ENCODE results near the gene SLC29A1.
"Not testable (repeated sequence)": the region's sequence is repeated elsewhere in the genome, so short reads cannot be mapped to it uniquely, and the experiment has no call there.

The SLC29A1 gene

DNA sequence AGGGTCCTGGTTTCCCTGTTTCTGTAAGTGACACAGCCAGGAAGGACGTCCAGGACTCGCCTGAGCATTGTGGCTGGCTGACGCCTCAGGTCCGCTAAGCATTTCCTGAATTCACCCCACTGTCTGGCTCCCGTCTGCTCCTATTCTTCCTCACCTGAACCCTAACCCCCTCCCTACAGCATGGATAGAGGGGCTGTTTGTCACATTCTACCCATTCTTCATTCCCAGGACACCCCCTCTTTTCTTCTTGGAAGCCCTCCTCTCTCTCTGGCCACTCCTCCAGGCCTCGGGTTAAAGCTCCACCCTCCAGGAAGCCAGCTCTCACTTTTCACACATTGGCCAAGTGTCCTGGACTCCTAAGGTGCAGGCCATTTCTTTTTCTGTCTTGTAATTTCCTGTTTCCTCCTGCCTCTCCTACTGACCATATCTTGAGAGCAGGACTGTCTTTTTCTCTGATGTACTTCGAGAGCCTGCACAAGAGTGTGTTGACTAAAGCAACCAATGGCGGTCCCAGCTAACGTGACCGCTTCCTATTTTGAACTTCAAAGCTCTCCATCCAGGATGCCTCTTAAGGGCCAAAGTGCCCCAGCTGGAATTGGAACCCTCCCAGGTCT lies 30.9 kb upstream of the SLC29A1 start:
- in situ Hi-C loops (cut with HindIII; ENCODE audit: low sequenced_read_pairs) = no loop called here

DNA sequence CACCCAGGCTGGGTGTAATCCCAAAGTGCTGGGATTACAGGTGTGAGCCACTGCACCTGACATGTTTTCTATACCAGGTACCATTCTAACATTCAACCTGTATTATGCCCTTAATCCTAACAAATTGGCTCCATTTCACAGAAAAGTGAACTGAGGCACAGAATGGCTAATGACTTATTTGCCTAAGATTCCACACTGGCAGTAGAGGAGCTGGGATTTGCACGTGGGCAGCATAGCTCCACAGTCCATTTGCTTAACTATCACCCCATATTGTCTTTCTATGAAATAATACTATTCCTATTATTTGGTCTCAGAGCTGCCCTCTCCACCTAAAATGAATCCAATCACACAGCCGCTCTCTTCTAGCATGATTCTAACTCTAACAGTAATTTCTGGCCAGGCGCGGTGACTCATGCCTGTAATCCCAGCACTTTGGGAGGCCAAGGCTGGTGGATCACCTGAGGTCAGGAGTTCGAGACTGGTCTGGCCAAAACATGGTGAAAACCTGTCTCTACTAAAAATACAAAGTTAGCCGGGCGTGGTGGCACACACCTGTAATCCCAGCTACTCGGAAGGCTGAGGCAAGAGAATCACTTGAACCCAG lies 30.0 kb upstream of the SLC29A1 start:
- in situ Hi-C loops (cut with HindIII; ENCODE audit: low sequenced_read_pairs) = no loop called here

DNA sequence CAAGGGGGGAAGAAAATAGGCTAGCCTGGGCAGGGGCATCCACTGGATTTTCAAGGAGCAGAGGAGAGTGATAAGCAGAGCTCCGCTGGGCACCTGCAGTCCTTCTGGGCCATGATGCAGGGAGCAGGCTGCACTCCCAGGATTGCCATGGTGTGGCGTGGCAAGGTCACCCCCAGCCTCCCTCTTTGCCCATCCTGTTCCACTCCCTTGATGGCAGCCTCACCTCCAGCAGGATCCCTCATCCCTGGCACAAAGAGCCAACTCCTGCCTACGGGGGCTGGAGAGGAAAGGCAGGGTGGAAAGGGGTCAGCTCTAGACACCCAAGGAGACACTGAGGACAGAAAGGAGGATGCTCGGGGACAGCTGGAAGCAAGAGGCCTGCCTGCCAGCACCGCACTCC lies 29.1 kb upstream of the SLC29A1 start:
- in situ Hi-C loops (cut with HindIII; ENCODE audit: low sequenced_read_pairs) = no loop called here

DNA sequence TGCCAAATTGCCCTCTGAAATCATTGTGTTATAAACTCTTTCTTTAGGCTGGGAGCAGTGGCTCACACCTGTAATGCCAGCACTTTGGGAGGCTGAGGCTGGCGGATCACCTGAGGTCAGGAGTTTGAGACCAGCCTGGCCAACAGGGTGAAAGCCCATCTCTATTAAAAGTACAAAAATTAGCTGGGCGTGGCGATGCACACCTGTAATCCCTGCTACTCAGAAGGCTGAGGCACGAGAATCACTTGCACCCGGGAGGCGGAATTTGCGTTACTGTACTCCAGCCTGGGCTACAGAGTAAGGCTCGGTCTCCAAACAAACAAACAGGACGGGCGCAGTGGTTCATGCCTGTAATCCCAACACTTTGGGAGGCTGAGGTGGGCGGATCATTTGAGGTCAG lies 27.0 kb upstream of the SLC29A1 start:
- in situ Hi-C loops (cut with HindIII; ENCODE audit: low sequenced_read_pairs) = not testable (repeated sequence)

DNA sequence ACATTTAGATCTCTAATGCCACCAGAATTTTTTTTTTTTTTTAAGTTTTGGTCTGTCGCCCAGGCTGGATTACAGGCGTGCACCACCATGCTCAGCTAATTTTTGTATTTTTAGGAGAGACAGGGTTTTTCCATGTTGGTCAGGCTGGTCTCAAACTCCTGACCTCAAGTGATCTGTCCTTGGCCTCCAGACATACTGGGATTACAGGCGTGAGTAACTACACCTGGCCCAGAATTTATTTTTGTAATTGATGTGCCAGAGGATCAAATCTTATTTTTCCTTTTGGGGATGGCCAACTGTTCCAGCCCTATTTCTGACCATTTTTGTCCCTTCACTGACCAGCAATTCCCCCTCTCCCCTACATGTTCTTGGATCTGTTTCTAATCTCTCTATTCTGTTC lies 24.7 kb upstream of the SLC29A1 start:
- in situ Hi-C loops (cut with HindIII; ENCODE audit: low sequenced_read_pairs) = no loop called here

DNA sequence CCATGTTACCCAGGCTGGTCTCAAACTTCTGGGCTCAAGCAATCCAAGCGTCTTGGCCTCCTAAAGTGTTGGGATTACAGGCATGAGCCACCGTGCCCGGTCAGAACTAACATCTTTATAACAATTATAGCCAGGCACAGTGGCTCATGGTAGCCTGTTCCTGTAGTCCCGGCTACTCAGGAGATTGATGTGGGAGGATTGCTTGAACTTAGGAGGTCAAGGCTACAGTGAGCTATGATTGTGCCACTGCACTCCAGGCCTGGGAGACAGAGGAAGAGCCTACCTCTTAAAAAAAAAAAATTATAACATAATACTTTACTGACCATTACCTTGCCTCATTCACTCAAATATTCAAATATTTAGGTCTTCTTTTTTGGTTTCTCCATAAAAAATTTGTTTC lies 23.5 kb upstream of the SLC29A1 start:
- in situ Hi-C loops (cut with HindIII; ENCODE audit: low sequenced_read_pairs) = no loop called here

DNA sequence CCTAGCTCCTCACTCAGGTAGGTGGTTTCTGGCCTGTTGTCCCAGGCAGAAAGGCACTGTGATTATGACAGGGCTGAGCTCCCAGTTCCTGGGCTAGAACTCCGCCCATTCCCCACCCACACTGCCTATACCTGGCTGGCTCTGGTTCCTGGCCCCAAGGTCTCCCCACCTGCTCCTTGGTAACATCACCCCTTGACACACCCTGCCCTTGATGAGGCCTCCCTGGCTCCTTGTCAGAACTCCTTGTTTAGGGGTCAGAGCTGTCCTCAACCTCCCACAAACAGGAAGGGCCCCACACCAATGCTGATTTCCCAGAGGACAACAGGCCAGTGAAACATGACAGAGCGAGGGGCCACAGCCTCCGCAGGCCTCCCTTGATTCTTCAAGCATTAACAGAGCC lies 22.2 kb upstream of the SLC29A1 start:
- in situ Hi-C loops (cut with HindIII; ENCODE audit: low sequenced_read_pairs) = no loop called here

DNA sequence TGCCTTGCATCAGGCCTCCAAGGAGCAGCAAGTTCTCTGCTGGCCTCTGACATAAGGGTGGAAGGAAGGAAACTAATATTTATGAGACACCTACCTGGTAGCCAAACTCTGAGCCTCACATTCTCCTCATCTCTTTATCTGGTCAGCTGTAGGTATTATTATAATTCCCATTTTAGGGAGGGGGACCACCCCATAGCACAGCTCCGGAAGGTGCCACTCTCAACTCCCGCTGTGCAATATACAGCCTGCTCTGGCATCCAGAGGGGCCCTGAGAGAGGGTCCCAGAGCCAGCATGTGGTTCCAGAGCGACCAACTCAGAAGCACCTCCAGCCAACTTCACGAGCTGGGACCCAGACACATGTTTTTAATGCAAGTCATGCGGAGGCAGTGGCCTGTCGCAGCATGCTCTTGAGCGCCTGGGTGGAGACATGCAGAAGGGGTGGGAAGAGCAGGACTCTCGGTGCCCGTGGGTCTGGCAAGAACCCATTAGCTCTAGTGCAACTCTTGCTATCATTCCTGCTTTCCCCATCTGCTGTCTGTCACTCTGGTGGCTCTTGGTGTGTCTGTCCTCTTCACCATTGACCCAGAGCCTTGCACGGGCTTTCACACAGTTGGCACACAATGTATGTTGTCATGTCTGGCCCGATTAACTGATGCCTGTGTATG lies 21.6 kb upstream of the SLC29A1 start:
- in situ Hi-C loops (cut with HindIII; ENCODE audit: low sequenced_read_pairs) = no loop called here

DNA sequence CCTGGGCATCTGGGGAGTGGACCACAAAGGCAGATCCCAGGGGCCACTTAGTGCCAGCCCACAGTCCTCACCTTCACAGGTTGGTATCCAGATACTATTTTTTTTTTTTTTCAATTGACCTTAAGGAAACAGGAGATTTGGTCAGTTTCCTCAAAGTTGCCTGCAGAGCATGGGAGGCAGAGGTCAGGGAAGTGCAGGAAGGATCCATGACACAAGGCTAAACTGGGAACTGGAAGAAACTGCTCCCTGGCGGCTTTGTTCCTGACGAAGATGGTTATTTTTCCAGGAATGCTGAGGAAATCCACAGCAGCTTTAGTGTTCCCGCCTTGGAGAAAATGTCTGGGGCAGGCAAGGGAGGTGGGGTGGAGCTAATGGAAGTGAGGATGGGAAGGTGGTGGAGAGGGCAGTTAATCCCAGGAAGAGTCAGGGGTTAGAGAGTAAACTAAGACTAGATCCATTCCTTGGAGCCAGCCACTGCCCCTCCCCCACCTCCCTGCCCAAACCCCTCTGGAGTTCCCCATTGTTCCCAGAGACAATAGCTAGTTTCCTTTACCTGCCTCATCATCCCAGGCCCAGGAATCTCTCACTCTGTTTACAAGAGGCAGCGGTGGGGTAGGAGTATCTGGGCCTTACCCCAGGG lies 20.9 kb upstream of the SLC29A1 start:
- in situ Hi-C loops (cut with HindIII; ENCODE audit: low sequenced_read_pairs) = no loop called here

DNA sequence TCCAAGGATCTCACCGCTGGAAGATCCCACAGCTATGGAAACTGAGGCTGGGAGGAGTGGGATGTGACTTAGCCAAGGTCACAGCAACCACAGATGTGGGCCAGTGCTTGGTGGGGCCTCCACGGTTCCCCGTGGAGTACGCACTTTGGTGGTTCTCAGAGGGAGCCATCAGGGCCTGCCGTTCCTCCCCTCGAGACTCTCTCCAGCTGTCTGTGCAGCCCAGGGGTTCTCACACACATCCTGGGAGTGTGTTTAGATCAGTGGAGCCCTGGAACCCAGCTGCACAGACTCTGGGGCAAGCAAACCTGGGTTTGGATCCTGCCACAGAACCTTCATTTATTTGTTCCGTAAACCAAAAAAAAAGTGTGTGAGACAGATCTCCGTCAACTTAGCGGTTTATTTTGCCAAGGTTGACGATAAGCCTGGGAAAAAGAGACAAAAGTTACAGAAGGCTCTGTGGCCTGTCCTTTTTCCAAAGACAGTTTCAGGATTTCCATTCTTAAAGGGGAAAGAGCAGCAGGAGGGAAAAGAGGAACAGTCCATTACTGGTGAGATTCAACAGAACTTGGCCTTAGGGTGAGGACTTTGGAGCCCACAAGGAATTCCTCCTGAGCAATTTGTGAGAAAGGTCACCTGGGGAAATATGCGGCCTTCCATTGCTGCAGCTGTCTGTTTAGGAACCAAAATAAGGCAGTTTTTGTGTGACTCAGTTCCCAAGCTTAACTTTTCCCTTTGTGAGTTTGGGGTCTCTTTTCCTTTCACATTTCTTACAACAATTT lies 20.2 kb upstream of the SLC29A1 start:
- in situ Hi-C loops (cut with HindIII; ENCODE audit: low sequenced_read_pairs) = no loop called here

DNA sequence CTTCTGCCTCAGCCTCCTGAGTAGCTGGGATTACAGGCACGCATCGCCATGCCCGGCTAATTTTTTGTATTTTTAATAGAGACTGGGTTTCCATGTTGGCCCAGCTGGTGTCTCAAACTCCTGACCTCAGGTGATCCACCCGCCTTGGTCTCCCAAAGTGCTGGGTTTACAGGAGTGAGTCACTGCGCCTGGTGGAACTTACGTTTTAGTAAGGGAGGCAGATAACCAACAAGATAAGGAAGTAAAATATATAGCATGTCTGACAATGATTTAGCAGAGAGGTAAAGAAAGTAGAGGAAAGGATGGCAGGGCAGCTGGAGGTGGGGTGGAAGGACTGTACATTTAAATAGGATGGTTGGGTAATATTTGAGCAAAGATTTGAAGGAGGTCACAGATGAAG lies 19.4 kb upstream of the SLC29A1 start:
- in situ Hi-C loops (cut with HindIII; ENCODE audit: low sequenced_read_pairs) = no loop called here

DNA sequence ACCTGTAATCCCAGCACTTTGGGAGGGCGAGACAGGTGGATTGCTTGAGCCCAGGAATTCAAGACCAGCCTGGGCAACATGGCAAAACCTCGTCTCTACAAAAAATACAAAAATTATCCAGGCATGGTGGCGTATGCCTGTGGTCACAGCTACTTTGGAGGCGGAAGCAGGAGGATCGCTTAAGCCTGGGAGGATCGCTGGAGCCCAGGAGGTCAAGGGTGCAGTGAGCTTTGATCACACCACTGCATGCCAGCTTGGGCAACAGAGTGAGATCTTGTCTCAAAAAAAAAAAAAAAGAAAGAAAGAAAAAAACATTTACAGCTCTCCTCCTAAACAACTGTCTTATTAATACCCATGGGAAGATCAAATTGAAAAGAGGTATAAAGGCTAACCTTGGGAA lies 15.4 kb upstream of the SLC29A1 start:
- in situ Hi-C loops (cut with HindIII; ENCODE audit: low sequenced_read_pairs) = no loop called here

DNA sequence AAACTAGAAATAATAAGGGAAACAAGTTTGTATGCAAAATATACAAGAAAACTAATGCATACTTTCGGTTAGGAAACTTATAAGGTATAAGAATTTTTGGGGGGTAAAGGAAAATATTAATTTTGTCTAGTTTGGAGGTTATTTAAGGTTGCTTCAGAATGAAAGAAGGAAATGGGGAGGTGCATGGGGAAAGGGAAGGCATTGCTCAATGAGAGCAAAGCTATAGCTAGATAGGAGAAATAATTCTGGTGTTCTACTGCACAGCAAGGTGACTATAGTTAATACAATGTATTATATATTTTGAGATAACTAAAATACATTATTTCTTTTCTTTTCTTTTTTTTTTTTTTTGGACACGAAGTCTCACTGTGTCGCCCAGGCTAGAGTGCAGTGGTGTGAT lies 12.1 kb upstream of the SLC29A1 start:
- in situ Hi-C loops (cut with HindIII; ENCODE audit: low sequenced_read_pairs) = no loop called here

DNA sequence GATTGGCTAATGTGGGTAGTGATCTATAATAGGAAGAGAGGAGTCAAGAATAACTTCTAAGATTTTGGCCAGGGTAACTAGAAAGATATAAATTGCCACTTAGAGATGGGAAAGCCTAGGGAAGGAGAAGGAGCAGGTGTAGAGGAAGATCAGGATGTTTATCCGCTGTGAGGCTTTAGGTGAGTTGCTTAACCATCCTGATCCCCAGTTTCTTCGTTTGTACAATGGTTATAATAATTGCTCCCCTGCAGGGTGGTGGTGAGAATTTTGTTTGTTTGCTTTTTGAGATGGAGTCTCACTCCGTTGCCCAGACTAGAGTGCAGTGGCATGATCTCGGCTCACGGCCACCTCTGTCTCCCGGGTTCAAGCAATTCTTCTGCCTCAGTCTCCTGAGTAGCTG lies 9.1 kb upstream of the SLC29A1 start:
- in situ Hi-C loops (cut with HindIII; ENCODE audit: low sequenced_read_pairs) = no loop called here

DNA sequence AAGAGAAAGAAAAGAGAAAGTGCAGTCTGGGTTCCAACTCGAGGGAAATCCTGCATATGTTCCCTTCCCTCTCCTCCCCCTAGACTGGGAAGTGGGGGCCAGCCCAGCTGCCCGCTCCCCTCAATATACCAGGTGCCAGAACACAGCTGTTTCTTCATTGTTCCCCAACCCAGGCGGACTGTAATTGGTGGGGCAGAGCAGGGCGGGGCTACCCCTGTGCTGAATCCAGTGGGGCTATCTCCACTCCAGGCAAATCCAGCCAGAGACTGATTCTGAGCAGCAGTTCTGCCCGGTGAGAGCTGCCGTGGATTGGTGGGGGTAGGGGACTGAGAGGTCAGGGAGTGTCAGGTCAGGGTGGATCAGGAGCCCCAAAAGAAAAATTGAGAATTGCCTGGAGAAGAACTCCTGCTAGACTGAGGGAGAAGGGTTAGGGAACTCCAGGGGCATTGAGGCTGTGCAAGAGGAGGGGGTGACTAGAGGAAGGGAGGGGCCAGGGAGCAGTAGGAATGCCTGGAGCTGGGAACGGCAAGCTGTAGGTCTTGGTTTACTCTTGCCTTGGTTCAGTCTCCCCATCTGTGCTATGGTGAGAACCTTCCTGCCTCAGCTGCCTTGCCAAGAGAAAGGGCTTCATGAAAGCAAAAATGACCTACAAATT lies 6.6 kb upstream of the SLC29A1 start, which contains the start of gene MYMX:
MYMX (plus strand) TSS at position 250 of the 655 bp plus-strand sequence. CDS start 546 bp downstream, outside the sequence.
- in situ Hi-C loops (cut with HindIII; ENCODE audit: low sequenced_read_pairs) = no loop called here

DNA sequence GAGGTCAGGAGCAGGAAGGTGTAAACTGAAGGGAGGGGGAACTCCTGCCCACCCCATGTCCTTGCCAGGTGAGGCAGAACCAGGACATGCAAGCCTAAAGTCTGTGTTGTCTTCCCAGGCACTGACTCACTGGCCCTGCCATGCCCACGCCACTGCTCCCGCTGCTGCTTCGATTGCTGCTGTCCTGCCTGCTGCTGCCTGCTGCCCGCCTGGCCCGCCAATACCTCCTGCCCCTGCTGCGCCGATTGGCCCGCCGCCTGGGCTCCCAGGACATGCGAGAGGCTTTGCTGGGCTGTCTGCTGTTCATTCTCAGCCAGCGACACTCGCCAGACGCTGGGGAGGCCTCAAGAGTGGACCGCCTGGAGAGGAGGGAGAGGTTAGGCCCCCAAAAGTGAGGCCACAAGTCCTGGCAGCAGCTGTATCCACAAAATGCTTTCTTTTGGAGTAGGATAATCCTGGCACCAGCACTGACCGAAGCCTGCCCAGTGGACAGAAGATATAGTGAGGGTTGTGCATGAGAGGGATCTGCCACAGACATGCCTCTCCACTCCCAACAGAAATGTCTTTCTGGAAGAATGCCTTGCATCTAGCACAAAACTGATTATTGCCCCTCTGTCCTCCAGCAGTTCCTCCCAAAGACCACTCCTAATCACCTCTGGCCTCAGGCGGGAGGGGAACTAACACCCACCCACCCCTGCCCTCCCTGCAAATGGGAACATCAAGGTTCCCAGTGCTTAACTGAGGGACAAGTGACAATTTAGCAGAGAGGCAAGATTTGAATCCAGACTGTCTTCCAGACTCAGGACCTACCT lies 5.9 kb upstream of the SLC29A1 start:
- in situ Hi-C loops (cut with HindIII; ENCODE audit: low sequenced_read_pairs) = no loop called here

DNA sequence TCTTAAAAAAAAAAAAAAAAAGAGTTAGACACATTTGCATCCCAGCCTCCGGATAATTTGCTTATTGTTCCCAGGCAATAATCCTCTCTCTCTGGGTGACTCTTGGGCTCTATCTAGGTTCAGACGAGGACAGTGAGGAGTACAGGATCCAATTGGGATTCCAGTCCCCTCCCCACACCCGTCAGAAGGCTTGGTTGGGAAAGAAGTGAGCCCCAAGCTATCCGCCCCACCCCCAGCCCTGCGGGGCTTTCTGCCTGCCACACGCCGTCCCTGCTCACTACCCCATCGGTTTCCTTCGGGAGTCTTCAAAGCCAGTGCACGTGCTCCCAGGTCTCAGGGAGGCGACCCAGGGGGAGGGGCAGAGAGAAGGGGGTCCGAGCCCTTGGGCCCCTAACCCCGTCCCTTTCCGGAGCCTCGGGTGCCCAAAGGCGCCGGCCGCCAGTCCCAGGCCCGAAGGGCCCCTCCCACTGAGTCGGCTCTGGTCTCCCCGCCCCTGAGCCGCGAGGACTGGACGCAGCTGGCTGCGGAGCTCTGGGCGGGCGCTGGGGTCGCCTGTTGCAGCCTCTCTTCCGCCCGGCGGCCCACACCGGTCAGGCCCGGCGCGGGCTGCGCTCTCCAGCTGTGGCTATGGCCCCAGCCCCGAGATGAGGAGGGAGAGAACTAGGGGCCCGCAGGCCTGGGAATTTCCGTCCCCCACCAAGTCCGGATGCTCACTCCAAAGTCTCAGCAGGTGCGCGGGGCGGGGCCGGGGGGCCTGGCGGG lies 4.2 kb upstream of the SLC29A1 start:
- in situ Hi-C loops (cut with HindIII; ENCODE audit: low sequenced_read_pairs) = no loop called here

DNA sequence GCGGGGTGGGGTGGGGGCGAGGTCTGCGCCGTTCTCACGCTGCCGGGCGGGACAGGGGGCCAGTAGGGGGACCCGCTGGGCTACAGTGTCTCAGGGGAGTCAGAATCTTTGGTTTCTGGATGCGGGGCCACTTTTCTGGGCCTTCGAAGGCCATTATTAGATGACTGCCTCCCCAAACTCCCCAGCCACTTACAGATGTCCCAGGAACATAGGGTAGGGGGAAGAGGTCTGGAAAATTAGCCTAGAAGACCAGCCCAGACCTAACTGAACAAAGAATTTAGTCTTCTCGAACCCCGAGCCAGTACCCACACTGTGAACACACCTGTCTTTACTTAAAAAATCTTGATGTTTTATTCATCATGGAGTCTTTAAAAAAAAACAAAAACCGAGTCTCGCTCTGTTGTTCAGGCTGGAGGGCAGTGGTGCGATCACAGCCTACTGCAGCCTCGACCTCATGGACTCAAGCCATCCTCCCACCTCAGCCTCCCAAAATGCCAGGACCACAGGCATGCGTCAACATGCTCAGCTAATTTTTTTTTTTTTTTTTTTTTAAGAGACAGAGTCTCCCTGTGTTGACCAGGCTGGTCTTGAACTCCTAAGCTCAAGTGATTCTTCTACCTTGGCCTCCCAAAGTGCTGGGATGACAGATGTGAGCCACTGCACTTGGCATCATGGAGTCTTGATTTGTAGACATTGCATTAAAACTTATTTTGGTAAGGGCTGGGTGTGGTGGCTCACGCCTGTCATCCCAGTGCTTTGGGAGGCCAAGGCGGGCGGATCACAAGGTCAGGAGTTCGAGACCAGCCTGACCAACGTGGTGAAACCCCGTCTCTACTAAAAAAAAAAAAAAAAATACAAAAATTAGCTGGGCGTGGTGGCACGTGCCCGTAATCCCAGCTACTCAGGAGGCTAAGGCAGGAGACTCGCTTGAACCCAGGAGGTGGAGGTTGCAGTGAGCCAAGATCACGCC lies 3.3 kb upstream of the SLC29A1 start:
- in situ Hi-C loops (cut with HindIII; ENCODE audit: low sequenced_read_pairs) = no loop called here
